HepG2 (cell line): ENCODE data around the gene CUTC. TPM values are rescaled to one million over a fixed set of nuclear protein-coding genes. Genes with fewer than 3 reads are reported as not detected.

ENCODE experiments used
- FOXK2 ChIP-seq: fragments of 450-650 bp; IDR thresholded peaks from 2 replicates; pipeline ENCODE4 v1.6.1; 2016
- FOXP1 ChIP-seq, 2 experiments: fragments of 450-650 bp in 1 of 2; IDR thresholded peaks; 2 replicates each; pipeline ENCODE4 v1.6.1; 2017 to 2018; ENCODE audit warnings: antibody characterized with exemption in 1 of 2
- NR2F1 ChIP-seq, 2 experiments: fragments of 450-650 bp in 1 of 2; formaldehyde crosslinking in 1 of 2; IDR thresholded peaks; 2 replicates each; pipeline versions ENCODE4 v1.5.0 to v1.6.1; 2016 to 2020; ENCODE audit warnings: mild to moderate bottlenecking in 1 of 2, missing compliant biosample characterization in 1 of 2, missing genetic modification reagents in 1 of 2, moderate library complexity in 1 of 2
- NR2F6 ChIP-seq, 2 experiments: IDR thresholded peaks; 2 replicates each; pipeline ENCODE4 v1.6.1; 2016; ENCODE audit warnings: antibody characterized with exemption in 1 of 2, mild to moderate bottlenecking in 1 of 2
- SALL1 ChIP-seq: sonication (generic); formaldehyde crosslinking; IDR thresholded peaks from 2 replicates; pipeline ENCODE4 v1.8.0; 2022; ENCODE audit warnings: mild to moderate bottlenecking, missing genetic modification reagents
- ZBED4 ChIP-seq: sonication (generic); formaldehyde crosslinking; IDR thresholded peaks from 2 replicates; pipeline ENCODE4 v1.4.0; 2020; ENCODE audit warnings: missing genetic modification reagents, borderline replicate concordance
- ZBTB37 ChIP-seq: sonication (generic); formaldehyde crosslinking; IDR thresholded peaks from 2 replicates; pipeline ENCODE4 v1.4.0; 2020; ENCODE audit warnings: mild to moderate bottlenecking, missing genetic modification reagents
- ZMYM3 ChIP-seq: sonication (generic); formaldehyde crosslinking; IDR thresholded peaks from 2 replicates; pipeline ENCODE4 v1.5.1; 2020; ENCODE audit warnings: mild to moderate bottlenecking, missing genetic modification reagents
- ZNF235 ChIP-seq: sonication (generic); formaldehyde crosslinking; IDR thresholded peaks from 2 replicates; pipeline ENCODE4 v1.8.1; 2023; ENCODE audit warnings: mild to moderate bottlenecking, missing genetic modification reagents, borderline replicate concordance
- ZNF414 ChIP-seq: sonication (generic); formaldehyde crosslinking; IDR thresholded peaks from 2 replicates; pipeline ENCODE4 v1.5.0; 2020; ENCODE audit warnings: missing genetic modification reagents
- ZNF574 ChIP-seq: sonication (generic); formaldehyde crosslinking; IDR thresholded peaks from 2 replicates; pipeline ENCODE4 v1.4.0; 2020; ENCODE audit warnings: missing genetic modification reagents
- ZNF687 ChIP-seq: sonication (generic); formaldehyde crosslinking; IDR thresholded peaks from 2 replicates; pipeline ENCODE4 v1.5.1; 2020; ENCODE audit warnings: mild to moderate bottlenecking, missing genetic modification reagents, moderate library complexity
- ZNF691 ChIP-seq: sonication (generic); formaldehyde crosslinking; IDR thresholded peaks from 2 replicates; pipeline ENCODE4 v1.4.0; 2020; ENCODE audit warnings: missing genetic modification reagents, low read depth, mild to moderate bottlenecking, borderline replicate concordance
- polyA plus RNA-seq, 8 experiments: library from polyadenylated mRNA; depleted of rRNA in 3 of 8; stranded (reverse) in 7 of 8; unstranded in 1 of 8; fragments of >200 nt; fragmentation: Illumina TruSeq in 4 of 8; extraction: Trizol in 4 of 8; gene quantifications; 2 replicates each; pipeline versions ENCODE4 v1.2.1 to v1.2.3, GENCODE V29; 2011 to 2016; ENCODE audit warnings: low read depth in 4 of 8, missing spikeins in 1 of 8, mixed read lengths in 1 of 8; ENCODE audit not compliant: insufficient read depth in 1 of 8
- total RNA-seq, 5 experiments: library from RNA; depleted of rRNA; stranded (reverse); fragments of >200 nt; fragmentation: Illumina TruSeq; extraction: Trizol; gene quantifications; 2 replicates each; pipeline ENCODE4 v1.2.3, GENCODE V29; 2016; ENCODE audit warnings: low read depth in 1 of 5

Gene CUTC
- total and polyA plus RNA-seq, 2 of the 13 experiments (the other 11 are each of a cell fraction or from before 2014, with no cell fraction given) = 22.3 to 25.8 TPM

GRCh38 chr10:99781734-99782429 is 49.8 kb downstream of the CUTC start (continued):
- TF ChIP-seq ZBED4 (CRISPR knock-in tag) (no peak), FOXP1 (IDR thresholded peaks at IDR 0.05) (no peak), FOXP1 (CRISPR knock-in tag; IDR thresholded peaks at IDR 0.05) (0 out of 2 replicates have a peak, but pooled peaks have one; percentile 41), NR2F1 (CRISPR knock-in tag; IDR thresholded peaks at IDR 0.05) (peak in 1 of 2 experiments; percentile 52; a peak in 3 of 4 replicates), NR2F6 (IDR thresholded peaks at IDR 0.05) (no peak; the same call in 1 of the 2 replicates), NR2F6 (CRISPR knock-in tag; IDR thresholded peaks at IDR 0.05) (peak; percentile 88), FOXK2 (no peak), ZNF414 (0 out of 2 replicates have a peak, but pooled peaks have one; percentile 1), ZMYM3 (peak; percentile 77), ZNF235 (CRISPR knock-in tag) (no peak), ZNF574 (CRISPR knock-in tag) (0 out of 2 replicates have a peak, but pooled peaks have one; percentile 3), ZBTB37 (no peak), SALL1 (peak; percentile 37; the same call in 1 of the 2 replicates), ZNF691 (CRISPR knock-in tag) (0 out of 2 replicates have a peak, but pooled peaks have one; percentile 18), ZNF687 (CRISPR knock-in tag) (peak; percentile 24; the same call in 1 of the 2 replicates)
